NCI-H1105 treated with DMSO at 0.1 percent for 48 hours (cell line): ENCODE measurements around the gene CMTM2.
"Not testable (repeated sequence)": the region's sequence is repeated elsewhere in the genome, so short reads cannot be mapped to it uniquely, and the experiment has no call there.

ENCODE experiments used
- DNase-seq: peaks from one replicate; lab custom pipeline; 2025; lab: John Stamatoyannopoulos, UW

The CMTM2 gene

GRCh38 chr16:66552286-66553177 lies 26.7 kb upstream of the CMTM2 start, which contains the start of gene CKLF:
Gene CKLF (plus strand): TSS chr16:66552576. CDS start chr16:66552716, 140 bp downstream.
- peak; percentile 74 for DNase-seq

GRCh38 chr16:66553223-66553622 lies 26.0 kb upstream of the CMTM2 start:
- no peak for DNase-seq

GRCh38 chr16:66554021-66554420 lies 25.2 kb upstream of the CMTM2 start:
- no peak for DNase-seq

DNA sequence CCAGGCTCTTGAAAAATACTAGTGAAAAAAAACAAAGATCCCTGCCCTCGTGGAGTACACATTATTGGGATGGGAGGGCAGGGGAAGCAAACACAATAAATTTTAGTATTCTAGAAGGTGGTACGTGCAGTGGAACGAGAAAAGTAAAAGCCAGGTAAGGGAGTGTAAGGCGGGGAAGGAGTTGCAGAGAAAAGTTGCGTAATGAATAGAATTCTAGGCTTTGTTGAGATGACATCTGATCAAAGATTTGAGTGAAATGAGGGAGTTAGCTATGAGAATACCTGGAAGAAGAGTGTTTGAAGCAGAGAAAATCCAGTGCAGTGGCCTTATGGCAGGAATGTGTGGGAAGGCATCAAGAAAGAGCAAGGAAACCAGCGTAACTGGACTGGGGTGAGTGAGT lies 24.8 kb upstream of the CMTM2 start:
- no peak for DNase-seq

GRCh38 chr16:66560107-66560506 lies 19.2 kb upstream of the CMTM2 start:
- DNase-seq, result no peak

DNA sequence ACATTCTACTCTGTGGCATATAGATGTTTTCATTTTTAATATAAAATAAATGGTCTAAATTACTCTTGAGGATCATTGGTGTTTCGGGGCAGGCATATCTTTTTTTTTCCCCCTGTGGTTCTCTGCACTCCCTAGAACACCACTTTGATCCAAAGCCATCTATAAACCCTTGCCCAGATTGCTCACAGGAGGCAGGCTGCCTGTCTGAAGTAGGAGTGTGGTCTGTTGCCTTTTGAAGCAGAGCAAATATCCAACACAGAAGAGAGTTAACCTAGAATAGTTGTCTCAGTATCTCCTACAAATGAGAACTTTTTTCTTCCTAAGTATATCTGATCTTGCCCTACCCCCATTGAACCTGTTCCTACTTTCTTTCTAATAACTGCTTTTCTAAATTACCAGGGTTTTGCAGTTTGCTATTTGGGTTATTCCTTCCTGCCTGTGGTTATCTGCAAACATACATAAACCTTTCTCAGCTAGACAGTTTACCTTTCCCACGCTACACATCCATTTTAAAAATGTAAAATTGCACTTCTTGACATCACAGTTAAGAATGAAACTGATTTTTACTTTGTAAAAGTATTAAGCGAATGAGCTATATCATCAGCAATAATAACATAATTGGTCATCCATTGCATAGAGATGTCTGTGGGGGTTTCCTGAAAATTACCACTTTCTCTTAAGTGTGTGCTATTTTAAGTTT lies 17.7 kb upstream of the CMTM2 start:
- DNase-seq, result no peak

GRCh38 chr16:66562409-66562808 lies 16.9 kb upstream of the CMTM2 start:
- DNase-seq, result no peak

DNA sequence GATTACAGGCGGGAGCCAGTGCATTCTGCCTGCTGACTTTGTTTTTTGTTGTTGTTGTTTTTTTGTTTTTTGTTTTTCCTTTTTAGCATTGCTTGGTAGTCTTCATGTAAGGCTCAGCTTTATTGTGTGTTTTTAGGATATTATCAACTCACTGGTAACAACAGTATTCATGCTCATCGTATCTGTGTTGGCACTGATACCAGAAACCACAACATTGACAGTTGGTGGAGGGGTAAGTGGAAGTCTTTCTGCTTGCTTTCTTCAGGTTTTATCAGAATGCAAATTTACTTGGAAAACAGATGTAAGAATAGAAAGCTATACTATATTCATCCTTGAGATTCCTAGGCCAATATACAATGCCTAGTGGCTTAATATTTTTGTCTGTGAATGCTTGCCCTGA lies 16.3 kb upstream of the CMTM2 start:
- DNase-seq, result no peak

- DNase-seq, result no peak
Observed at GRCh38 chr16:66563574-66564334, 15.5 kb upstream of the CMTM2 start.

GRCh38 chr16:66566051-66566901 lies 13.0 kb upstream of the CMTM2 start, which contains the start of gene CMTM1:
Gene CMTM1 (plus strand): TSS chr16:66566439. CDS start chr16:66566514, 75 bp downstream.
- no peak for DNase-seq

DNA sequence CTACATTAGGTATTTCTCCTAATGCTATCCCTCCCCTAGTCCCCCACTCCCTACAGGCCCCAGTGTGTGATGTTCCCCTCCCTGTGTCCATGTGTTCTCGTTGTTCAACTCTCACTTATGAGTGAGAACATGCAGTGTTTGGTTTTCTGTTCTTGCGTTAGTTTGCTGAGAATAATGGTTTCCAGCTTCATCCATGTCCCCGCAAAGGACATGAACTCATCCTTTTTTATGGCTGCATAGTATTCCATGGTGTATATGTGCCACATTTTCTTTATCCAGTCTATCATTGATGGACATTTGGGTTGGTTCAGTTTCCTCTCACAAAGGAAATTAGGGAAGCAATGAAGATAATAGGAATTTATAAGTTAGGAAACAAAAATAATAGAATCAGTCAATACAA lies 12.0 kb upstream of the CMTM2 start:
- not testable (repeated sequence) for DNase-seq

GRCh38 chr16:66568355-66568754 lies 10.9 kb upstream of the CMTM2 start:
- no peak for DNase-seq

GRCh38 chr16:66569131-66569530 lies 10.1 kb upstream of the CMTM2 start:
- no peak for DNase-seq

DNA sequence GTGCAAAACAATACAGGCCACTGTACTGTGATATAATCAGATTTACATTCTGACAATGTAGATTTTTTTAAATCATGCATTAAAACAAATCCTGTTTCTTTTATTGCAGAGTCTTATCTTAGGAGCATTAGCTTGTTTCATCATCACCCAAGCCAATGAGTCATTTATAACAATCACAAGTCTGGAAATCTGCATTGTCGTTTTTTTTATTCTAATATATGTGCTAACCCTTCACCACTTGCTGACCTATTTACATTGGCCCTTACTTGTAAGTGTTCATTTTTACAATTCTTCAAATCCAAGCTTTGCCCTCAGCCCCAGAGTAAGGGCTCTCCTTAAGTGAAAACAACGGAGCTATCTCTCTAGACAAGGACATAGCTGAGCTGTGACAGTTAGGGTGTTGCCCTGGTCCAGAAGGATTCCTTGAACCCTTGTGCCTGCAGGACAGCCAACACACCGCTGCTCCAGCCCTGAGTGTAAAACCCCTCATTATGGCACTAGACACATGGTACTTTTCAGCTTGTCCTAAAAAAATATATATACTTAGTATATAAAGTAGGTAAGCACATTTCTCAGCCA lies 9.3 kb upstream of the CMTM2 start:
- DNase-seq, result no peak

DNA sequence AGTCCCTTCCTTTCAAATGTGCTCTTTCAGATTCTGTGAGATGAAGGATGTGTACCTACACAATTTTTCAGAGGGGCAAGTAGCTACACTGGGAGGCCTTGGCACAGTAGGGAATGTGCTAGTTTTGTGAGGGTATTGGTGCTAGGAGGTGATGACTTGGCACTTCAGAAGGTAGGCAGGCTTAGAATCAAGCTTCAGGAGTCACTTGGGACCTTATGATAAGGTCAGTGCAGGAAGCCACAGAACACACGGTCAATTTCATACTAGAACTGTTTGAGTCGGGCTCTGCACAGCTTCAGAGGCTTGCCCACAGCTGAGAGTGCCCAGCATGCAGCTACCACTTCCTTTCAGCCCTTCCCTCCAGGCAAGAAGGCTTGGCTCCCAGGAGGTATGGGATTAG lies 6.9 kb upstream of the CMTM2 start:
- no peak for DNase-seq

GRCh38 chr16:66574081-66574480 lies 5.2 kb upstream of the CMTM2 start:
- no peak for DNase-seq

DNA sequence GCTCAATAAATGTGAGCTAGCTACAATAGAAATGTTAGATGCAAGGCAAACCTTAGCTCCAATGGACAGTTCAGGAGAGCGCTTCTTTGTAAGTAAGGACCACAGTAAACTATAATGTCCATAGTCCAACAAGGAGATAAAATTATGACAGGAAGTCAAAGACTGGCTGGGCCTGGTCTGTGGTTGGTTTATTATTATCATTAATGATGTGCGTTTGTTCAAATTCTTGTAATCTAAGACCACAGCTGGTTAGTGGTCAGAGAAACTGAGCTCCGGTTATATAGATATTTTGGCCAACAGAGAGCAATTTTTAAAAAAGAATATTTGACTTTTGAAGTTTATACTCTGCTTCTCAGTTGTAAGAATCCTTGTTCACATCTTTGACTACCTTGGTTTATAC lies 4.7 kb upstream of the CMTM2 start:
- no peak for DNase-seq

DNA sequence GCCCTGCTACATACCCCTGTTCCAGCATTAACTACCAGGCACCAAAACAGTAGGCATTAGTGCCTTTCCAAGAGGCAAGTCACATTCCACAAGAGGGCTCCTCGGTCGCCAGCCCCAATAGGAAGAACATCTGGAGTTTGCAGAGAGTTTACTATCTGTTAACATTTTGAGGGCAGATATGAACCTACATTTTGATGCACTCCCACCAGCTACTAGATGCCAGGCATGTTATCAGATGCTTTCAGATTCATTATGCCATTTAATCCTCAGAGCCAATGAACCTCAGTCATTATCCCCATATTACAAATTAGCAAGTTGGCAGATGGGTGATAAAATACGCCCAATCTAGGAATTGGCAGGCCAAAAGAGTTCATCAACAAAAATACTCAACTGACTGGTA lies 4.2 kb upstream of the CMTM2 start:
- no peak for DNase-seq

DNA sequence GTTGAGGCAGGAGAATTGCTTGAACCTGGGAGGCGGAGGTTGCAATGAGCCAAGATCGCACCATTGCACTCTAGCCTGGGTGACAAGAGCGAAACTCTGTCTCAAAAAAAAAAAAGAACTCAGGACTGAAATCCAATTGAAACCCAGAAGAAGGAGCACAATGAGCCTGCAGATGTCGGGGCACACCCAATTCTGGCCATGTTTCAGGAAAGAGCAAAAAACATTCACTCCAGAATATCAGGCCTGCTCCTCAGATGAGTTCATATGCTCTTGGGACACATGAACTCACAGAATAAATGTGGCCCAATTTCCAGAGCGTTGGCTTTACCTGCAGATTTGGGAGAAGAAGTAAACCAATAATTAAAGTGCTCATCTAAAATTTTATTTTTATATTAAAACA lies 3.0 kb upstream of the CMTM2 start:
- no peak for DNase-seq

DNA sequence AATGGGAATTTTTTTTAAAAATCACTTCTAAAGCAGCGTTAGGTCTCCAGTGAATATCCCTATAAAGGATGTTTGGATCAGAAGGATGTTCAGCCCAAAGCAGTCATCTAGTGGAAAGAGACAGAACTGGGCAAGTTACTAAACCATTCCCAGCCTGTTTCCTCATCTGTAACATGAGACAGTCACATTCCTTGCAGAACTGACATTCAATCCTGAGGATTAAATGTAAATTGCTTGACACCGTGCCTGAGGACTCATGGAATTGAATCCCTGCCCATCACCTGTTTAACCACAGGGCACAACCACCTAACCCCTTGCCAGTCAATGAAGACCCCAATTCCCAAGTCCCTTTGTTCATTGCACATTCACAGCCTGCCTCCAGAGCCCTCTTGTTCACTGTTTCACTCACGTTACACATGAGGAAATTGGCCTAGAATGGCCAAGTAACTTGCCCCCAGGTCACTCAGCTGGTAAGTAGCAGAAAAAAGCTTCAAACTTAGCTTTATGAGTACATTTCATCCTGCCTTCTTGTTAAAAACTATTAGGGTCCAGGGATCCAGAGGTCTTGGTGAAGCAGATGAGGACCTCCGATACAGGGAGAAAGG lies 1.4 kb downstream of the CMTM2 start:
- DNase-seq, result no peak
